B cell (primary cell): ENCODE measurements around the gene CNKSR3. TPM values are rescaled to one million over a fixed set of nuclear protein-coding genes. Genes with fewer than 3 reads are reported as not detected.

Experiments
- ATAC-seq: fragments of 200-7000 bp; cut with Tn5 transposase; one replicate; pipeline ENCODE4 v1.10.0; 2021; ENCODE audit warnings: low read depth, mild to moderate bottlenecking, moderate number of reproducible peaks, moderate library complexity
- CTCF ChIA-PET: fragments of 350-600 bp; sonication (Branson Sonifier 250); formaldehyde crosslinking; loops from one replicate; lab custom pipeline; 2021; ENCODE audit warnings: antibody characterized with exemption, inconsistent platforms; lab: Charles Lee
- POLR2A ChIA-PET: fragments of 350-600 bp; sonication (Branson Sonifier 250); formaldehyde crosslinking; loops from one replicate; lab custom pipeline; 2021; ENCODE audit warnings: antibody characterized with exemption; lab: Charles Lee
- DNase-seq: peaks from one replicate; pipeline ENCODE4 v3.0.0; 2013
- H2AFZ ChIP-seq: 2 replicates; pipeline ENCODE4 v1.6.1; 2012; ENCODE audit warnings: mild to moderate bottlenecking, low read depth, low read length; ENCODE audit not compliant: insufficient read depth, poor library complexity, severe bottlenecking
- H3K27ac ChIP-seq, 2 donors: 1 replicate in 1 of 2; 2 replicates in 1 of 2; pipeline ENCODE4 v1.5.1; 2012 to 2013; ENCODE audit warnings: low read length in 2 of 2, mild to moderate bottlenecking in 2 of 2, moderate library complexity in 1 of 2
- H3K27me3 ChIP-seq, 4 experiments: fragments of 200-600 bp in 1 of 4; sonication (generic) in 1 of 4; replicated peaks in 1 of 4; 1 replicate in 2 of 4; 2 replicates in 2 of 4; pipeline versions ENCODE4 v1.6.1 to v1.7.0; 2013 to 2016; ENCODE audit warnings: low read length in 3 of 4, mild to moderate bottlenecking in 2 of 4, mixed read lengths in 1 of 4, moderate library complexity in 1 of 4; ENCODE audit not compliant: insufficient read depth in 4 of 4, control insufficient read depth in 3 of 4; ENCODE audit errors: control extremely low read depth in 1 of 4
- H3K36me3 ChIP-seq, 2 experiments: replicated peaks in 1 of 2; 1 replicate in 1 of 2; 2 replicates in 1 of 2; pipeline versions ENCODE4 v1.6.1 to v1.7.1; 2013; ENCODE audit warnings: low read length in 1 of 2; ENCODE audit not compliant: insufficient read depth in 2 of 2, control insufficient read depth in 1 of 2; ENCODE audit errors: control extremely low read depth in 1 of 2, extremely low read depth in 1 of 2
- H3K4me1 ChIP-seq, 2 donors: fragments of 200-600 bp in 1 of 2; sonication (generic) in 1 of 2; 1 replicate in 1 of 2; 2 replicates in 1 of 2; pipeline versions ENCODE4 v1.5.1 to v1.6.1; 2013 to 2017; ENCODE audit warnings: low read length in 2 of 2; ENCODE audit not compliant: control insufficient read depth in 2 of 2, insufficient read depth in 2 of 2
- H3K4me2 ChIP-seq: replicated peaks from 2 replicates; pipeline ENCODE3; 2012; ENCODE audit warnings: mild to moderate bottlenecking, low read depth, low read length; ENCODE audit not compliant: poor library complexity, severe bottlenecking
- H3K4me3 ChIP-seq, 5 experiments: fragments of 200-600 bp in 1 of 5; sonication (generic) in 1 of 5; 1 replicate in 3 of 5; 2 replicates in 2 of 5; pipeline versions ENCODE4 v1.5.1 to v1.7.0; 2011 to 2016; ENCODE audit warnings: low read length in 4 of 5, mild to moderate bottlenecking in 4 of 5, low read depth in 2 of 5, control low read depth in 1 of 5, moderate library complexity in 1 of 5; ENCODE audit not compliant: insufficient read depth in 1 of 5; ENCODE audit errors: control extremely low read depth in 1 of 5, extremely low read depth in 1 of 5
- H3K79me2 ChIP-seq: fragments of 200-600 bp; sonication (generic); one replicate; pipeline ENCODE4 v1.6.0; 2016; ENCODE audit warnings: low read length; ENCODE audit not compliant: control insufficient read depth, insufficient read depth
- H3K9ac ChIP-seq: fragments of 200-600 bp; sonication (generic); 2 replicates; pipeline ENCODE4 v1.6.1; 2017; ENCODE audit warnings: mild to moderate bottlenecking, low read length, moderate library complexity
- H3K9me3 ChIP-seq, 3 donors: one replicate each; pipeline versions ENCODE4 v1.6.1 to v1.7.1; 2013; ENCODE audit warnings: low read length in 2 of 3; ENCODE audit not compliant: control insufficient read depth in 2 of 3, insufficient read depth in 1 of 3; ENCODE audit errors: control extremely low read depth in 1 of 3
- H4K20me1 ChIP-seq: 2 replicates; pipeline ENCODE4 v1.6.0; 2012; ENCODE audit warnings: mild to moderate bottlenecking, low read length; ENCODE audit not compliant: insufficient read depth, control insufficient read depth, poor library complexity, severe bottlenecking
- H3K27ac Mint-ChIP-seq: one replicate; pipeline ENCODE4 v1.8.0; 2021; ENCODE audit warnings: mixed read lengths
- H3K27me3 Mint-ChIP-seq: one replicate; pipeline ENCODE4 v1.8.0; 2021; ENCODE audit warnings: mixed read lengths
- H3K4me1 Mint-ChIP-seq: one replicate; pipeline ENCODE4 v1.8.0; 2021; ENCODE audit warnings: mixed read lengths
- H3K4me3 Mint-ChIP-seq: one replicate; pipeline ENCODE4 v1.8.0; 2021; ENCODE audit warnings: mixed read lengths
- H3K9me3 Mint-ChIP-seq: one replicate; pipeline ENCODE4 v1.8.0; 2022; ENCODE audit warnings: mixed read lengths; ENCODE audit not compliant: insufficient read depth
- EZH2 ChIP-seq: IDR thresholded peaks from 2 replicates; pipeline ENCODE4 v1.6.1; 2012; ENCODE audit warnings: borderline replicate concordance, low read depth, mild to moderate bottlenecking, moderate library complexity, low read length; ENCODE audit not compliant: insufficient read depth, poor library complexity, severe bottlenecking
- WGBS: methylation state at CpG from one replicate; pipeline ENCODE4 v1.1.5; 2013; ENCODE audit warnings: missing lambda C conversion rate; ENCODE audit not compliant: insufficient coverage; 5-methylcytosine and 5-hydroxymethylcytosine counted together
- intact Hi-C: fragments of 100-400 bp; cut with micrococcal nuclease; formaldehyde crosslinking; loops from one replicate; pipeline ENCODE4 v1.10.0; 2022
- polyA plus RNA-seq: library from polyadenylated mRNA; depleted of rRNA; stranded (reverse); fragments of >200 nt; gene quantifications from 2 replicates; pipeline ENCODE4 v1.2.3, GENCODE V29; 2012
- total RNA-seq, 2 donors: library from RNA; stranded (reverse); fragments of 120-200 nt in 1 of 2; gene quantifications; 1 replicate in 1 of 2; 2 replicates in 1 of 2; pipeline versions ENCODE4 v1.2.3 to v1.2.4, GENCODE V29; 2013 to 2022
- TF ChIP-seq, protein P1 (sequence below): fragments of 200-600 bp; IDR thresholded peaks from one replicate; pipeline ENCODE4 v1.8.0; 2022; ENCODE audit warnings: antibody characterized with exemption, mild to moderate bottlenecking

The CNKSR3 gene
- total and polyA plus RNA-seq, 2 donors (not counting 1 experiment from before 2014, with no cell fraction given): not detected

DNA sequence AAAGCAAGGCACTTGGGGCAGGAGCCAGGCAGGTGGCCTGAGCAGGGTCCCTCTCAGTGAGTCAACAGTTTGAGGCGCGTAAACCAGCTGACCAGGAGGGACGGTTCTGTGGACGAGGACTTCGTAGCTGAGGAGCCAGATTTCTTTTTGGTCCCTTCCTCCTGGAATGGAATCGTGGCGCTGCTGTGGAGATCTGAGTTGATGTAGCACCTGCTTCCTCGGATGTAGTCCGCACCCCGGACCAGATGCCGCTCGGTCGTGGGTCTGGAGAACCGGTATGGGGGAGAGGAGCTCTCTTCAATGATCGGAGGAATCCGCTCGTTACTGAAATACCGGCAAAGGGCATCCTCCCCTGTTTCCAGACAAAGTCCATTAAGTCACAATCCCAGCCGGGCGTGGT, 104.2 kb downstream of the CNKSR3 start:
- no peak for TF ChIP-seq EZH2
- TF ChIP-seq, protein P1, sequence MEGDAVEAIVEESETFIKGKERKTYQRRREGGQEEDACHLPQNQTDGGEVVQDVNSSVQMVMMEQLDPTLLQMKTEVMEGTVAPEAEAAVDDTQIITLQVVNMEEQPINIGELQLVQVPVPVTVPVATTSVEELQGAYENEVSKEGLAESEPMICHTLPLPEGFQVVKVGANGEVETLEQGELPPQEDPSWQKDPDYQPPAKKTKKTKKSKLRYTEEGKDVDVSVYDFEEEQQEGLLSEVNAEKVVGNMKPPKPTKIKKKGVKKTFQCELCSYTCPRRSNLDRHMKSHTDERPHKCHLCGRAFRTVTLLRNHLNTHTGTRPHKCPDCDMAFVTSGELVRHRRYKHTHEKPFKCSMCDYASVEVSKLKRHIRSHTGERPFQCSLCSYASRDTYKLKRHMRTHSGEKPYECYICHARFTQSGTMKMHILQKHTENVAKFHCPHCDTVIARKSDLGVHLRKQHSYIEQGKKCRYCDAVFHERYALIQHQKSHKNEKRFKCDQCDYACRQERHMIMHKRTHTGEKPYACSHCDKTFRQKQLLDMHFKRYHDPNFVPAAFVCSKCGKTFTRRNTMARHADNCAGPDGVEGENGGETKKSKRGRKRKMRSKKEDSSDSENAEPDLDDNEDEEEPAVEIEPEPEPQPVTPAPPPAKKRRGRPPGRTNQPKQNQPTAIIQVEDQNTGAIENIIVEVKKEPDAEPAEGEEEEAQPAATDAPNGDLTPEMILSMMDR: no peak
- Histone ChIP-seq H3K36me3 (no peaks in the 10 kb centered on the region), H3K4me2 (no peak overlapping the region), H3K79me2 (no peaks in the 10 kb centered on the region), H2AFZ (no peak overlapping the region), H3K9ac (no peak overlapping the region), H4K20me1 (no peaks in the 10 kb centered on the region), H3K27ac (no peak overlapping the region), H3K9me3 (no peaks in the 10 kb centered on the region), H3K4me3 (no peak overlapping the region), H3K27me3 (no peaks in the 10 kb centered on the region), H3K4me1 (no peaks in the 10 kb centered on the region)
- DNase-seq (no peak), ATAC-seq (no peak)
- H3K4me3 Mint-ChIP-seq: no peak overlapping the region
- H3K27ac Mint-ChIP-seq: no peak overlapping the region
- POLR2A ChIA-PET: no interaction called here
- intact Hi-C loops: no loop called here
- no peaks in the 10 kb centered on the region for H3K4me1 Mint-ChIP-seq
- H3K27me3 Mint-ChIP-seq: peaks cover 7% of the 10 kb centered on the region
- CTCF ChIA-PET: no interaction called here
- H3K9me3 Mint-ChIP-seq: no peaks in the 10 kb centered on the region
- WGBS: 96% methylated on average over 11 of the region's 20 CpGs

DNA sequence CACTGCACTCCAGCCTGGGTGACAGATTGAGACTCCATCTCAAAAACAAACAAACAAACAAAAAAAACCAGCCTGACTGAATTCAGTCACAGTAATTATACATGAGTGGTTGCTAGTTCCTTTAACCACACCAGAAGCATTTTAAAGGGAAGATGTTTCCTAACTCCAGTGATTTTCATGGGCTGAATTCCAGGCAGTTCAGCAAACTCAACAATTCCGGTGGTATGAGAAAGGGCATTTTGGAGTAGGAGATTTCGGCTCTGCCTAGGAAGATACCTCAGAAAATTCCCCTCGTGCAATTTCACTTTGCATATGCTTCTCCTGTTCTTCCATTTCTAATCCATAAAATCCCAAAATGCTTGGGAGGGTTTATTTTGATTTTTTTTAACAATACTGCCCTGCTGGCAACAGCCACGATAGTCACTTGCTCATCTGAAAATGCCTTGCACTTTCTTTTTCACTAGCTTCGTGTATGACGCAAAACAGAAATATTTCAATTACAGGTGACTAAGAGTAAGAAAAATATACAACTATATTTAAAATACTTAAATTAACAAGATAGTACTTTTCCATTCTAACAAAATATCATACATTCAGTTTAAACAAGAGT, 105.6 kb downstream of the CNKSR3 start:
- no peaks in the 10 kb centered on the region for H4K20me1 ChIP-seq

More for the DNA sequence above, 105.6 kb downstream of the CNKSR3 start:
- CTCF ChIA-PET: no interaction called here
- Mint-ChIP-seq H3K27me3 (no peaks in the 10 kb centered on the region), H3K4me1 (no peaks in the 10 kb centered on the region), H3K27ac (no peak overlapping the region), H3K9me3 (no peaks in the 10 kb centered on the region), H3K4me3 (no peak overlapping the region)
- no peak overlapping the region for H2AFZ ChIP-seq
- H3K9me3 ChIP-seq: no peaks in the 10 kb centered on the region
- no peak for DNase-seq
- TF ChIP-seq EZH2: no peak
- TF ChIP-seq, protein P1: no peak
- intact Hi-C loops: no loop called here
- H3K4me2 ChIP-seq: no peak overlapping the region
- H3K9ac ChIP-seq: no peak overlapping the region
- H3K27me3 ChIP-seq: no peaks in the 10 kb centered on the region
- H3K36me3 ChIP-seq: no peaks in the 10 kb centered on the region
- H3K27ac ChIP-seq: no peak overlapping the region
- no peaks in the 10 kb centered on the region for H3K4me1 ChIP-seq
- no CpG with 5 or more reads among the region's 6 CpGs for WGBS
- no peak for ATAC-seq
- POLR2A ChIA-PET: no interaction called here
- no peak overlapping the region for H3K4me3 ChIP-seq
- no peaks in the 10 kb centered on the region for H3K79me2 ChIP-seq
